Activated CD8-positive, alpha-beta T cell treated with anti-CD3 and anti-CD28 coated beads for 36 hours (primary cell): ENCODE data around the gene CTNNA3. TPM values are rescaled to one million over a fixed set of nuclear protein-coding genes. Genes with fewer than 3 reads are reported as not detected.

Source experiments
- ATAC-seq: fragments of 200-7000 bp; cut with Tn5 transposase; one replicate; pipeline ENCODE4 v1.10.0; 2021; ENCODE audit warnings: mild to moderate bottlenecking, moderate library complexity
- CTCF ChIA-PET: fragments of 350-600 bp; sonication (Branson Sonifier 250); formaldehyde crosslinking; loops from one replicate; lab custom pipeline; 2021; ENCODE audit warnings: antibody characterized with exemption; lab: Charles Lee
- POLR2A ChIA-PET: fragments of 350-600 bp; sonication (Branson Sonifier 250); formaldehyde crosslinking; loops from one replicate; lab custom pipeline; 2021; ENCODE audit warnings: antibody characterized with exemption; lab: Charles Lee
- DNase-seq: peaks from one replicate; pipeline ENCODE4 v3.0.0-alpha.2; 2020
- H3K27ac Mint-ChIP-seq: one replicate; pipeline ENCODE4 v1.8.0; 2021; ENCODE audit warnings: mild to moderate bottlenecking, mixed read lengths
- H3K27me3 Mint-ChIP-seq: one replicate; pipeline ENCODE4 v1.8.0; 2021; ENCODE audit warnings: mixed read lengths
- H3K36me3 Mint-ChIP-seq: one replicate; pipeline ENCODE4 v1.8.0; 2021; ENCODE audit warnings: low read depth, mixed read lengths
- H3K4me1 Mint-ChIP-seq: one replicate; pipeline ENCODE4 v1.8.0; 2021; ENCODE audit warnings: low read depth, mixed read lengths
- H3K4me3 Mint-ChIP-seq: one replicate; pipeline ENCODE4 v1.8.0; 2021; ENCODE audit warnings: mild to moderate bottlenecking, moderate library complexity, mixed read lengths
- H3K9me3 Mint-ChIP-seq: one replicate; pipeline ENCODE4 v1.8.0; 2021; ENCODE audit warnings: mixed read lengths
- intact Hi-C: fragments of 100-400 bp; cut with micrococcal nuclease; formaldehyde crosslinking; loops from one replicate; pipeline ENCODE4 v1.10.0; 2022
- total RNA-seq, 2 experiments: library from RNA; stranded (reverse); gene quantifications; one replicate each; pipeline ENCODE4 v1.2.3, GENCODE V29; 2021
- TF ChIP-seq, protein P1 (sequence below): fragments of 200-600 bp; IDR thresholded peaks from one replicate; pipeline ENCODE4 v1.8.0; 2022; ENCODE audit warnings: antibody characterized with exemption, mild to moderate bottlenecking

Gene CTNNA3
- total RNA-seq, 2 experiments from 2014 or later: not detected

DNA sequence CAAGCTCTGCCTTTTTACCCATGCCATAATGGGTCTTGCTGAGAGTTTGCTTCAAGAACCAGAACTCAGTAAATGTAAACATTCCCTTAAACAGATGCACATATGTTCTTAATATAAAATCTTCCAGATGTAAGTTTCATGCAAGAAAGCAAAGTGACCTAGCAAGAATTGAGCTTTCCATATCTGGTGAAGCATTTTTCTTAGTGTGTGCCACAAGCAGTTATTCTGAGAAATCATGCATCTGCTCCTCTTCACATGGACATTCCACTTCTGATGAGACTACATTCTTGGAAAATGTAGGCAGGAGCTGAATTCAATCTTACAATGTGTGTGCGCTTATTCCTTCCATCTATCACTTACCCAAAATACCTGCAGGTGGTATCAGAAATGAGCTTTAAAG is 997.9 kb downstream of the CTNNA3 start:
- CTCF ChIA-PET: no interaction called here
- DNase-seq (no peak), ATAC-seq (no peak)

DNA sequence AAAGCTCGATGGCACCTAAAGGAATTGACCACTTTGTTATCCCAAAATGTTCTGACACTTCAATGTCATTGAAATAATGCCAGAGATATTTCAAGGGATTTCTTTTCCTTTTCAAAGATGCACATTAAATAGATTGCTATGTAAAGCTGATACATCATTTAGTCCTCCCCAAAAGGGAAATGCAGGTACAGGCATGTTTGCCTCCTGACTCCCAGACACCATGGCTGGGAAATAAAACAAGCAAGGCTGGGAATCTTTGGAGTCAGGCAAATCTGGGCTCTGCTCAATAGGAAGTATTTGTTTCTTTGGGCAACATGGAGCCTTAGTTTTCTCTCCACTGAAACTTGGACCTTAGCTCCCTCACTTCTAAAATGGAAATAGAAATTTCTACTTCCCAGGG is 1000.9 kb downstream of the CTNNA3 start:
- DNase-seq: no peak
- ATAC-seq: no peak
- Mint-ChIP-seq H3K4me1 (no peaks in the 10 kb centered on the region), H3K9me3 (peaks cover 3% of the 10 kb centered on the region), H3K27me3 (no peaks in the 10 kb centered on the region), H3K27ac (no peak overlapping the region), H3K4me3 (no peak overlapping the region), H3K36me3 (no peaks in the 10 kb centered on the region)
- intact Hi-C loops: no loop called here
- POLR2A ChIA-PET: no interaction called here
- CTCF ChIA-PET: no interaction called here
- TF ChIP-seq, protein P1, sequence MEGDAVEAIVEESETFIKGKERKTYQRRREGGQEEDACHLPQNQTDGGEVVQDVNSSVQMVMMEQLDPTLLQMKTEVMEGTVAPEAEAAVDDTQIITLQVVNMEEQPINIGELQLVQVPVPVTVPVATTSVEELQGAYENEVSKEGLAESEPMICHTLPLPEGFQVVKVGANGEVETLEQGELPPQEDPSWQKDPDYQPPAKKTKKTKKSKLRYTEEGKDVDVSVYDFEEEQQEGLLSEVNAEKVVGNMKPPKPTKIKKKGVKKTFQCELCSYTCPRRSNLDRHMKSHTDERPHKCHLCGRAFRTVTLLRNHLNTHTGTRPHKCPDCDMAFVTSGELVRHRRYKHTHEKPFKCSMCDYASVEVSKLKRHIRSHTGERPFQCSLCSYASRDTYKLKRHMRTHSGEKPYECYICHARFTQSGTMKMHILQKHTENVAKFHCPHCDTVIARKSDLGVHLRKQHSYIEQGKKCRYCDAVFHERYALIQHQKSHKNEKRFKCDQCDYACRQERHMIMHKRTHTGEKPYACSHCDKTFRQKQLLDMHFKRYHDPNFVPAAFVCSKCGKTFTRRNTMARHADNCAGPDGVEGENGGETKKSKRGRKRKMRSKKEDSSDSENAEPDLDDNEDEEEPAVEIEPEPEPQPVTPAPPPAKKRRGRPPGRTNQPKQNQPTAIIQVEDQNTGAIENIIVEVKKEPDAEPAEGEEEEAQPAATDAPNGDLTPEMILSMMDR: no peak

More for the DNA sequence above, 997.9 kb downstream of the CTNNA3 start:
- TF ChIP-seq, protein P1: no peak
- POLR2A ChIA-PET: no interaction called here
- Mint-ChIP-seq H3K4me1 (no peaks in the 10 kb centered on the region), H3K27me3 (no peaks in the 10 kb centered on the region), H3K4me3 (no peak overlapping the region), H3K9me3 (peaks cover 3% of the 10 kb centered on the region), H3K36me3 (no peaks in the 10 kb centered on the region), H3K27ac (no peak overlapping the region)
- intact Hi-C loops: no loop called here

DNA sequence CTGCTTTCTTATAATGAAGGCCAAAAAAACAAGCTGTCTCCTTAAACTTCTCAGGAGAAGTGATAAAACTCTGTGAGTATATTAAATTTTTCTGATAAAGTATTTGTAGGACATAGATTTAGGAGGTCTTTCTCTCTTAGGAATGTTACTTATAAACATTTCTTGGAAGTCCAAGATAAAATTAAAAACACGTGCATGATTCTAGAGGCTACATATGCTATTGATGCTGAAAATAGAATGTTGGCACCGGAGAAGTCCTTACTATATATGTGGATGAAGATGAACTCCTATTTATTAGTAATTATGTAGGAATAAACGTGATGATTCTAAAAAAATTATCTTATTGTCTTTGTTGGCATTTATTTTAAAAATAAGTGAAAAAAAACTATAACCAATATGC is 1011.4 kb downstream of the CTNNA3 start:
- no peak overlapping the region for H3K27ac Mint-ChIP-seq
- POLR2A ChIA-PET: no interaction called here
- peaks cover 3% of the 10 kb centered on the region for H3K9me3 Mint-ChIP-seq
- intact Hi-C loops: no loop called here
- no peaks in the 10 kb centered on the region for H3K4me1 Mint-ChIP-seq
- TF ChIP-seq, protein P1: no peak
- H3K36me3 Mint-ChIP-seq: no peaks in the 10 kb centered on the region
- CTCF ChIA-PET: no interaction called here
- no peak for DNase-seq
- ATAC-seq: no peak
- no peak overlapping the region for H3K4me3 Mint-ChIP-seq
- H3K27me3 Mint-ChIP-seq: no peaks in the 10 kb centered on the region

GRCh38 chr10:66680886-66681285 is 1015.1 kb downstream of the CTNNA3 start:
- DNase-seq: no peak
- no peaks in the 10 kb centered on the region for H3K27me3 Mint-ChIP-seq

GRCh38 chr10:66678521-66678920 is 1017.5 kb downstream of the CTNNA3 start:
- peaks cover 8% of the 10 kb centered on the region for H3K9me3 Mint-ChIP-seq
- CTCF ChIA-PET: no interaction called here
- POLR2A ChIA-PET: no interaction called here

More at GRCh38 chr10:66680886-66681285, 1015.1 kb downstream of the CTNNA3 start:
- Mint-ChIP-seq H3K9me3 (peaks cover 8% of the 10 kb centered on the region), H3K36me3 (no peaks in the 10 kb centered on the region), H3K27ac (no peak overlapping the region), H3K4me3 (no peak overlapping the region), H3K4me1 (no peaks in the 10 kb centered on the region)
- no peak for ATAC-seq
- TF ChIP-seq, protein P1: no peak
- POLR2A ChIA-PET: no interaction called here
- CTCF ChIA-PET: no interaction called here
- intact Hi-C loops: no loop called here

More at GRCh38 chr10:66678521-66678920, 1017.5 kb downstream of the CTNNA3 start:
- TF ChIP-seq, protein P1: no peak
- no peaks in the 10 kb centered on the region for H3K4me1 Mint-ChIP-seq
- no peaks in the 10 kb centered on the region for H3K27me3 Mint-ChIP-seq
- H3K4me3 Mint-ChIP-seq: no peak overlapping the region
- DNase-seq: no peak
- no peak overlapping the region for H3K27ac Mint-ChIP-seq
- no peaks in the 10 kb centered on the region for H3K36me3 Mint-ChIP-seq
- intact Hi-C loops: no loop called here
- ATAC-seq: no peak
